Stomach (tissue), 4 donors: ENCODE results near the gene CEP70.

Experiments used
- CTCF ChIP-seq, 7 experiments: fragments of 450-650 bp in 4 of 7; fragments of 200-600 bp in 3 of 7; sonication (generic) in 3 of 7; IDR thresholded peaks; one replicate each; pipeline ENCODE4 v1.5.1; 2016 to 2019; ENCODE audit warnings: antibody characterized with exemption in 7 of 7, control low read depth in 2 of 7, mild to moderate bottlenecking in 1 of 7
- EP300 ChIP-seq: sonication (generic); formaldehyde crosslinking; IDR thresholded peaks from one replicate; pipeline ENCODE4 v1.6.1; 2017; ENCODE audit warnings: antibody characterized with exemption
- POLR2A ChIP-seq, 4 donors: fragments of 450-650 bp; IDR thresholded peaks; one replicate each; pipeline ENCODE4 v1.6.1; 2016; ENCODE audit warnings: antibody characterized with exemption in 4 of 4, control low read depth in 2 of 4, mild to moderate bottlenecking in 1 of 4, moderate library complexity in 1 of 4
- POLR2AphosphoS5 ChIP-seq, 3 donors: sonication (generic); formaldehyde crosslinking; IDR thresholded peaks; one replicate each; pipeline ENCODE4 v1.6.1; 2016; ENCODE audit warnings: antibody characterized with exemption in 3 of 3

GRCh38 chr3:138476526-138476925 is 117.5 kb downstream of the CEP70 start:
- TF ChIP-seq POLR2AphosphoS5 (IDR thresholded peaks at IDR 0.05) = no peak
- TF ChIP-seq CTCF (IDR thresholded peaks at IDR 0.05) = no peak
- TF ChIP-seq EP300 = no peak
- TF ChIP-seq POLR2A (IDR thresholded peaks at IDR 0.05) = no peak
